PFSK-1 (cell line): ENCODE data around the gene CTRL.

Experiments
- FOXP2 ChIP-seq: optimal IDR thresholded peaks from 2 replicates; pipeline ENCODE3; 2011; ENCODE audit warnings: borderline replicate concordance, control low read depth, inconsistent platforms; ENCODE audit not compliant: insufficient read depth; ENCODE audit errors: extremely low read length, extremely low read depth
- POLR2AphosphoS5 ChIP-seq: IDR thresholded peaks from 2 replicates; pipeline ENCODE4 v1.6.1; 2012; ENCODE audit warnings: low read depth, mild to moderate bottlenecking, control low read depth, low read length, moderate library complexity
- REST ChIP-seq, 2 experiments: IDR thresholded peaks; 2 replicates each; pipeline versions ENCODE4 v1.6.1 to v1.8.0; 2011 to 2012; ENCODE audit warnings: low read depth in 2 of 2, low read length in 2 of 2, control low read depth in 1 of 2, inconsistent platforms in 1 of 2, mild to moderate bottlenecking in 1 of 2, moderate library complexity in 1 of 2; ENCODE audit not compliant: insufficient read depth in 1 of 2
- SIN3A ChIP-seq: IDR thresholded peaks from 2 replicates; pipeline ENCODE4 v1.6.1; 2012; ENCODE audit warnings: mild to moderate bottlenecking, low read length, moderate library complexity, borderline replicate concordance; ENCODE audit not compliant: insufficient read depth
- TAF1 ChIP-seq: IDR thresholded peaks from 2 replicates; pipeline ENCODE4 v1.6.1; 2012; ENCODE audit warnings: low read length, control low read depth, borderline replicate concordance; ENCODE audit not compliant: insufficient read depth

The CTRL gene

GRCh38 chr16:67885545-67885944 is 46.1 kb downstream of the CTRL start:
- TF ChIP-seq REST (IDR thresholded peaks at IDR 0.05; ENCODE audit: insufficient read depth in 1 of 2, low read depth in 2 of 2, low read length in 2 of 2) (no peak), SIN3A (no peak), FOXP2 (no peak), TAF1 (no peak), POLR2AphosphoS5 (no peak)

DNA sequence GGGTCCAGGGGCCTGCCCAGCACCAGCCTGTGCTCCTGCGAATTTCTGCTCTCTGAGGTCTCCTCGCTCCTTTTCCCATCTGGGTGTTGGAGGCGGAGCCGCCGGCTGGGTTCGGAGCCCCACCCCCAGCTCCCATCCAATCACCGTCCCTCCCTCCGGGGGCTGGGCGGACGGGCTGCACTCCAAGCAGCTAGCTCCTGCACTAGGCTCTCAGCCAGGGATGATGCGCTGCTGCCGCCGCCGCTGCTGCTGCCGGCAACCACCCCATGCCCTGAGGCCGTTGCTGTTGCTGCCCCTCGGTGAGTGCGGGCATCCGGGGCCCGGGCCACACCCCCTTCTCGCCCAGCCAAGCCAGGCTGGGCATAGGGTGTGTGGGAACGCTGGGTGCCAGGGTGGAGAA is 47.0 kb downstream of the CTRL start, which contains the start of gene NRN1L:
Gene NRN1L (plus strand): TSS at position 202 of the 400 bp plus-strand sequence. CDS start 19 bp downstream, at position 221.
- TF ChIP-seq FOXP2 (no peak), TAF1 (no peak), SIN3A (no peak), REST (IDR thresholded peaks at IDR 0.05; ENCODE audit: insufficient read depth in 1 of 2, low read depth in 2 of 2, low read length in 2 of 2) (no peak), POLR2AphosphoS5 (no peak)

DNA sequence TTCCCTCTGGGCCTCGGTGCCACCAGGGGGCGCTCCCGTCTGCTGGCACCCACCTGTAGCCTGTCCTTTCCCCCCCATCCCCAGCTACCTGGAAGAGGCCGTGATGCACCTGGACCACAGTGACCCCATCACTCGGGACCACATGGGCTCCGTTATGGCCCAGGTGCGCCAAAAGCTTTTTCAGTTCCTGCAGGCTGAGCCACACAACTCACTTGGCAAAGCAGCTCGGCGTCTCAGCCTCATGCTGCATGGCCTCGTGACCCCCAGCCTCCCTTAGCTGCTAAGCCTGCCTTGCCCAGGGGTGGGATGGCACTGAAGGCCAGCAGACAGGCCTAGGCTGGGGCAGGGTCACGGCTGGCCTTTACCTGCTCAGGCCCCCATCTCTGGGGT is 47.8 kb downstream of the CTRL start:
- TF ChIP-seq REST (IDR thresholded peaks at IDR 0.05; ENCODE audit: insufficient read depth in 1 of 2, low read depth in 2 of 2, low read length in 2 of 2) (no peak), FOXP2 (no peak), POLR2AphosphoS5 (no peak), SIN3A (no peak), TAF1 (no peak)

DNA sequence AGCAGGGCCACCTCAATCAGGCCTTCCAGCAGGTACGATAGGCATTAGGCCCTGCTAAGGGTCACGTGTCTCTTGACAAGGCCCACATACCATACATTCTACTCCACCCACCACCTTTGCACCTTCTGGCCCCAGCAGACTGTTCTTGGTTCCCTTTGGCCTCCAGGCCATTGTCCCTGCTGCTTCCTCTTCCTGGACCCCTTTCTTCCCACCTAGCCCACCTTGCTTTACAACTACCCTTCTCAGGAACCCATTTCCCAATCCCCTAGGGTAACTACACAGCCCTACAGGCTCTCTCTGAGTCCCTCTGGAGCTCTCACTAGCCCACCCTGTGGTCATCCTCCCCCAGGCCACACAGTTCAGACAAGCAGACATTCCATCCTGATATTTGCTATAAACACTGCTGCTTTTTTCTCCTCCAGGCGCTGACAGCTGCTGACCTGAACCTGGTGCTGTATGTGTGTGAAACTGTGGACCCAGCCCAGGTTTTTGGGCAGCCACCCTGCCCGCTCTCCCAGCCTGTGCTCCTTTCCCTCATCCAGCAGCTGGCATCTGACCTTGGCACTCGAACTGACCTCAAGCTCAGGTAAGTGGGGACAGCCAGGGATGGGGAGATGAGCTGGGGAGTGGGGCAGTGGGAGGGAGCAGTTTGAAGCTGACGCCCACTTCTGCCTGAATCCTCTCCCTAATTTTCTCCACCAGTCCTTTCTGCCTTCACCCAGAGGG is 48.4 kb downstream of the CTRL start:
- TF ChIP-seq REST (IDR thresholded peaks at IDR 0.05; ENCODE audit: insufficient read depth in 1 of 2, low read depth in 2 of 2, low read length in 2 of 2) (no peak), SIN3A (no peak), TAF1 (no peak), FOXP2 (no peak)
